HG02610 (cell line): Measurements from ENCODE around the gene ZNF18.
"Not testable (repeated sequence)": the region's sequence is repeated elsewhere in the genome, so short reads cannot be mapped to it uniquely, and the experiment has no call there.

ENCODE experiments used
- ATAC-seq: cut with Tn5 transposase; IDR thresholded peaks from one replicate; pipeline ENCODE4 v1.9.1; 2021; ENCODE audit warnings: mild to moderate bottlenecking, moderate library complexity; ENCODE audit not compliant: unreplicated experiment

The ZNF18 gene

DNA sequence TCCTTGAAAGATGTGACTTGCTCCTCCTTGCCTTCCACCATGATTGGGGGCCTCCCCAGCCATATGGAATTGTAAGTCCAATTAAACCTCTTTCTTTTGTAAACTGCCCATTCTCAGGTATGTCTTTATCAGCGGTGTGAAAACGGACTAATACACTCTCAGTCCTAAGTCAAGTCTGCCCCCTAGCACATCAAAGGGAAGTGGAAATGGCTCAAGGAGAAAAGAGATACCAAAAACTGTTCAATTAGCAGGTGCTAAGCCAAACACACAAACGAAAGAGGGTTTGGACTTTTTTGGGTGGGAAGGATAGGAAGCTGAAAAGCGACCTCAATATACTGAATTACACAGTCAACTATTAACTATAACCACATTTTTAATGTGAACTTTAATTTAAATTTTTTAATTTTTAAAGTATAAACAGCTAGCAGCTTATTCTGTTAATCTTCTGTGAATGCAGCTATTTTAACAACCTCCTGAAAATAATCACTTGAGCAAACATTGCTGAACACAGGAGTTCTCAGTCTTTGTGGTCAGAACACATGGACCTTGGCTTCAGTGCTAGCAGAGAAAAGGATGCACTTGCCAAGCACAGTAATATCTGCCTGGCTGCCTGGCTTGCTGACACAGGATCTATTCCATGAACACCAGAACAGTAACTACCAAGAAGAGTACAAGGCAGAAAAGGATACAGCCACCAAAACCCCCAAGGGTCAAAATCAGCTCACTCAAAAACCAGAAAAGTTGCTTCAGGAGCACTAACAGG lies 10.9 kb downstream of the ZNF18 start:
- no peak for ATAC-seq

DNA sequence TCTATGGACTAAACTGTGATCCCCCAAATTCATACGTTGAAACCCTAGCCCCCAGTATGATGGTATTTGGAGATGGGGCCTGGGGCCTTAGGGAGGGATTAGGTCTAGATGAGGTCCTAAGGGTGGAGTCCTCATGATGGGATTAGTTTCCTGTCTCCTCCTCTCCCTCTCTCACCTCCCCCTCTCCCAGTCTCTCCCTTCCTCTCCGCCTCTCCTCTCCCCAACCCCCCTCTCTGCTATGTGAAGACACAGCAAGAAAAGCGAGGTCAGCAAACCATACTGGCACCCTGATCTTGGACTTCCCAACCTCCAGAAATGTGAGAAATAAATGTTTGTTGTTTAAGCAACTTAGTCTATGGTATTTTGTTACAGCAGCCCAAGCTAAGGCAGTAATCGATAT lies 15.4 kb downstream of the ZNF18 start:
- no peak for ATAC-seq

DNA sequence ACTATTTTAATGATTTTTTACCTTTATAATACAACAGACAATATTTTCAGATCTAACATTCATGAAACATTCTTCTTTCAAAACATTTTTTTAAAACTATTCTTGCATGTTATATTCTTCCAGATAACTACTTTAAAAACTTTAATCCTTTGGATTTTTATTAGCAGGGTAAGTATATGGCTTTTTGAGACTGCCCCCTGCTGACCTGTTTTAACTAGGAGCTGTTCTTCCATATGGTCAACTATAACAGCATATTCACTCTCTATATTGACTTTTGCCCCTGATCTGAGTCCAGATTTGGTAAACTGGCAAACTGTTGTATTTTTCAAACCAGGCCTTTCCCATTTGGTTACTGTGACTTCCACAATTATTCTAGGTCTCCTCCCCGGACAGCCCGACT lies 16.5 kb downstream of the ZNF18 start:
- no peak for ATAC-seq

DNA sequence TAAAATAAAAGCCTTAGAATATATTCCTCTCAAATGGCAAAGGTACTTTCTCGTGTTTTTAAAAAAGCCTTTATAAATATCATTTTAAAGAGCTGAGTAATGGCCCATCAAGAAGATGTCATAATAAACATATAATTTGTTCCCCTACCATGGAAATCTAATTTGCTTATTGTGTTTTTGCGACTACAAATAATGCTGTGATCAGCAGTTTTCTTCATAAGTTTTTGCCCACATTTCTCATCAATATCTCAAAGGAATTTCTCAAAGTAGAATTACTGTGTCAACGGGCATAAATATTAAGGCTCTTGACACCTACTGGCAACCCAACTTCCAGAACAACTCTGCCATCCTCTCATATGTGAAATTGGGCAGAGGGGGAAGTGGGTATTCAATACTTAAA lies 17.5 kb downstream of the ZNF18 start:
- ATAC-seq = no peak

DNA sequence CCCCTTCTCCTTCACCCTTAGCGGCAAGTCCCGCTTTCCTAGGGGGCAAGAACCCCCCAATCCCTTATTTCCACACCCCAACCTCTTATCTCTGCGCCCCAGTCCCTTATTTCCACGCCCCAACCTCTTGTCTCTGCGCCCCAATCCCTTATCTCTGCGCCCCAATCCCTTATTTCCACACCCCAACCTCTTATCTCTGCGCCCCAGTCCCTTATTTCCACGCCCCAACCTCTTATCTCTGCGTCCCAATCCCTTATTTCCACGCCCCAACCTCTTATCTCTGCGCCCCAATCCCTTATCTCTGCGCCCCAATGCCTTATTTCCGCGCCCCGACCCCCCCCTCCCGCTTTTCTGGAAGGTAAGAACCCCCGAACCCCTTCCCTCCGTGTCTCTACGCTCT lies 24.5 kb downstream of the ZNF18 start:
- not testable (repeated sequence) for ATAC-seq

DNA sequence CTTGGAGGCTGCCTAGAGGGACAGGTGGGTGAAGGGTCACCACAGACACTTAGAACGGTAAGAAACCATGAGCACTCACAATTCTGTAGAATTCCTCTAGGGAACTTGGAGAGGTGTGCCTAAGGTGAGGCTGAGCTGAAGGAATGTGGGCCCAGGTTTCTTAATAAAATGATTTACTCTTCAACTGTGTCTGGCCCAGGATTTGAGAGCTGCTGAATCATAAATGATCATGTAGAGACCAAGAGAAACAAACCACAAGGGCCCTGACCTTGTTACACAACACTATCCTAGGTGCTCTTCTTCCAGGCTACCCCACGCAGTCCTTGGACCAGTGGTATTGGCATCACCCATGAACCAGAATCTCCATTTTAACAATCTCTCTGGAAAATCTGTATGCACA lies 27.7 kb downstream of the ZNF18 start:
- no peak for ATAC-seq

DNA sequence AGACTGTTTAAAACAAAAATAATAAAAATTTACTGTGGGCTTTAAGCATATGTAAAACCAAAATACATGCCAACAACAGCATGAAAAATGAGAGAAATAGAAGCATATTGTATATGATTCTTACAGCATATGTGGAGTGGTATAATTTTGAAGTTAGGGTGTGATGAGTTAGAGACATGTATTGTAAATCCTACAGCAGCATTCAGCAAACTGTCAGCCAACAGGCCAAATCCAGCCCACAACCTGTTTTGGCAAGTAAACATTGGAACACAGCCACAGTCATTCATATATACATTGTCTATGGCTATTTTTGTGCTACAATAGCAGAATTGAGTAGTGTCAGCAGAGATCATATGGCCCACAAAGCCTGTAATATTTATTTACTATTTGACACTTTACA lies 42.3 kb downstream of the ZNF18 start:
- ATAC-seq = no peak

DNA sequence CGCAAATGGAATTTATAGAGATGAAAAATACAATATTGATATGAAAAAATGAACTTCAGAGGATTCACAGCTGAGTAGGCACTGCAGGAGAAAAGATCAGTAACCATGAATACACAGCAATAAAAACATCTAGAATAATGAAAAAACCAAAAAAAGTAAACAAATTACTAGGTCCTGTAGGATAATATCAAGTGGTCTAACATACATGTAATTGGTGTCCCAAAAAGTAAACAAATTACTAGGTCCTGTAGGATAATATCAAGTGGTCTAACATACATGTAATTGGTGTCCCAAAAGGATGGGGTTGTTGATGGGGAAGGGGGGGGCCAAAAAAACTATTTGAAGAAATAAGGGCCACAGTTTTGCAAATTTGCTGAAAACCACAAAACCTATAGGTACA lies 43.4 kb downstream of the ZNF18 start:
- no peak for ATAC-seq

DNA sequence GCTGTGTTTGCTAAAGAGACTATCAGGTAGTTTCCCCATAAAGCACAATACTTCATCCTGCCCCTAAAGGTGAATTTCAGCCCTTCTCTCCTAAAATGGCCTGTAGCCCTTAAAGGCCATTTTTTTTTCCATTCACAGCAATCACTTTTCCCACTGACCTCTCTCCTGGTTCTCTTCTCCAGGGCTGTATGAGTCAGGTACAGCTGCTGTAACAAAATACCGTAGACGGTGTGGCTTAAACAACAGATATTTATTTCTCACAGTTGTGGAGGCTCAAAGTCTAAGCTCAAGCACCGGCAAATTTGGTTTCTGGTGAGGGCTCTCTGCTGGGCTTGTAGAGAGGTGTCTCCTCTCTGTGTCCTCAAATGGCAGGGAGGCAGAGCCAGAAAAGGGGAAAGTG lies 44.7 kb downstream of the ZNF18 start:
- no peak for ATAC-seq

DNA sequence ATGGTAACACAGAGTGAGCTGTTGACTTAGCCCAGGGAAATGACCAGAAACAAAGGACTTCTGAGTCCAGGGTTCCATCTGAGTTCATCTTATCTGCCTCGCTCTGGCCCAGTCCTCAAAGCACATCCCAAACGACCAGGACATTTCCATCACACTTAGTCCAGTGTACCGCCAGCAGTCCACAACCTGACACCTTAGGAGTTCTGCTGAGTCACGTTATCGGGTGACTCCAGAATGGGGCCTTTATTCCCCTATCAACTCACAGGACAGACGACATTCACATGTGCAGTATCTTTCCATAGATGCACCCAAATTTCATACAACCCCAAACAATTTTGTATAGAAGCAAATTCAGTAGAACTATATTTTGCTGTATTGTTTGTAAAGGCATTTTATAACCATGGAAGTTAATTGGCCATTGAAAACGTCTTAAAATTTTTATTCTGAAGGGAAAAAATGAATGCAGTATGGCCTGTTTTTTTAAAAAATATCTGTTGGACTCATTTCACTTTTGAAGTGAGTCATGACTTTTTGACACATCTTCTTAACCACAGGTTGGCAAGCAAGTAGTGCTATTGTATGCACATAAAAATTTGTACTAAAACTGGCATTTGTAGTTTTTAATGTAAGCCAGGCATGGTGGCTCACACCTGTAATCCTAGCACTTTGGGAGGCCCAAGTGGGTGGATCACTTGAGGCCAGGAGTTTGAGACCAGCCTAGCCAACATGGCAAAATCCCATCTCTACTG lies 46.3 kb downstream of the ZNF18 start:
- no peak for ATAC-seq

DNA sequence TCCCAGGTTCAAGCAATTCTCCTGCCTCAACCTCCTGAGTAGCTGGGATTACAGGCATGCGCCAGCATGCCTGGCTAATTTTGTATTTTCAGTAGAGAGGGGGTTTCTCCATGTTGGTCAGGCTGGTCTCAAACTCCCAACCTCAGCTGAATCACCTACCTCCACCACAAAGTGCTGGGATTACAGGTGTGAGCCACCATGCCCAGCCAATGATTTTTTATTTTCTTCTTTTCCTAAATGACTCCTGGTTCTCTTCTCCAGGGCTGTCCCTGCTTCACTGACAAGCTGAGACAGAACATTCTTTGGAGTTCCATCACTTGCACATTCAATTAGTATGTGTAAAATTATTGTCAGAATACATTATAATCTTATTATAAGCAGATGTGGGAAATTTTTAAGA lies 47.7 kb downstream of the ZNF18 start:
- ATAC-seq = not testable (repeated sequence)

DNA sequence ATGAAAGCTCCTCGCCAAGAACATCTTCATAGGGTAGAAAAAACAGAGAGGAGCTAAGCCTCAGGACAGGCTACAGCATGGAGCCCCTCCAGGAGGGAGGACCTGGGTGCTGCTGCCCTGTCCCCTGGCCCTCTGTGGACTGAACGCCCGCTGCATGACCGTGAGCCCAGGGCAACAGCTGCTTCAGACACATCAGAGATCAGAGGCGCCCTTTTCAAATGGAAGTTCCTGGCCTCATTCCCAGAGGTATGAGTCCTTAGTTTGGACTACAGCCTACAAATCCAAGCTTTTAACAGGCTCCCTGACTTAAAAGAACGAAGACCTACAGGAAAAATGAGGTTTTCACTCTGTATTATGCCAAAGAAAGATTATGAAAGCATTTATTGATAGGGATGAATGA lies 48.5 kb downstream of the ZNF18 start:
- no peak for ATAC-seq

DNA sequence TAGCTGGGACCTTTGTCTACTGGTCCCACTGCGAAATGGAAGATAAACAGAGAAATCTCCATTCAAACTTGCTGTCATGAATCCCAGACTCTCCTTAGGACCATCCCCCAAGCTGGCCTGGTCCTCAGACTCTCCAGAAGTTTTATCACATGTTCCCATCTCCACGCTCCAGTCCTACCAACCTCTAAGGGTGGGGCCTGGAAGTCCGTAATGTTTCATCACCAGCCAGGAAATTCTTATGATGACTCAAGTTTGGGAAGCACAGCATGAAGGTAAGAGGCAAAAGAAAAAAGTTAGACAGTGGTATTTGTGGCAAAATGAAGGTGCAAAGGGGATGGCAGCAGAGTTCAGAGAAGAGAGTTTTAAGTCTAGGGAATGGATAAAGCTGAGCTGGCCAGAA lies 52.7 kb downstream of the ZNF18 start:
- ATAC-seq = no peak

DNA sequence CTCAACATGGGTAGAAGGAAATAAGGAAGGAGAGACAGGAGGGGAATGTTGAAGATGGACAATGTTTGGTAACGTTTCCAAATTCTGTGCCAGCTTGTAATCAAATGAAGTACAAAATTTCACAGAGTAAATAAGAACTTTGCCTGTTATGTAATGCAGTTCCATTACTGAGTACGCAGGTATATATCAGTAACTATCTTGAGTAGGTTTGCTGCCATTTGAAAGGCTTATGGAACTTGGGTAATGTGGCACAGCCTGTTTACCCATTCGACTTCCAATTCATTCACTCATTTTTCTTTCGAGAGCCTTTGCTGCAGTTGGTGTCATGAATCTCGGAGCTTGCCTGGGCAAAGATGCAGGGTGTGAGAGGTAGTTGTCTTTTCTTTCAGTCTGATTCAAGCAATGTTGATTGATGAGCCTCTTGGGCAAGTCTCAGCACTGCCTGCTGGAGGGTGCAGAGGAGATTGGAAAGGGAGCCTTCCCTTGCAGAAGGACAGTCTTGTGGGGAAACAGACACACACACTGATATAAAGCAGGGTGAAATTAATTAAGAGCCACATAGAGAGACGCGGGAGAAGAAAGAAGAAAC lies 53.4 kb downstream of the ZNF18 start:
- ATAC-seq = no peak

DNA sequence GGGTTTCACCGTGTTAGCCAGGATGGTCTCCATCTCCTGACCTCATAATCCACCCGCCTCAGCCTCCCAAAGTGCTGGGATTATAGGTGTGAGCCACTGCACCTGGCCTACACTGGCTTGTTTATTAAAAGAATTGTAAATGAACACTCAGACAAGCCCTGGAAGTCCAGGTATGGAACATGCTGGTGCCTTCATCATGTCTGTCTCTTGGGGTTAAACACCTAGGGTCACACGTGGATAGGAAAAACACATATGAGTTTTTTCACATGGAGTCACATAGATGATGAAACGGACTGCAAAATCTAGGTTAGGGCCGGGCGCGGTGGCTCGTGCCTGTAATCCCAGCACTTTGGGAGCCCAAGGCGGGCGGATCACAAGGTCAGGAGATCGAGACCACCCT lies 54.2 kb downstream of the ZNF18 start:
- not testable (repeated sequence) for ATAC-seq

DNA sequence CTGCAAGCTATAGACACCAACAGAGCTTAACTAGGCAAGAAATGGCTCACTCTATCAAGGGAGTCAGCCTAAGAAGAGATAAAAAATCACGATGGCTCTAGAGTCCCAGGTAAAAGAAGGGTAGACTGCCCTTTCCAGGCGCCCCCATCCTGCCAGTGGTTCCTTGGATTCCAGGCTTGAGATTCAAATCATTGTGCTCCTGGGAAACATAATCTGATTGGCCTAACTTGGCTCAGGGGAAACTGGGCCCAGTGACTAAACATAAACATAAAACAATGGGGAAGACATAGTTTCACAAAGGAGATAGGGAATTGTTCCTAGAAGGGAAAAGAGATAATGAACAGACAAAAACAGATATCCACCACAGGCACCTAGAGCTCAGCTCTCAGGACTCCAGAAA lies 56.4 kb downstream of the ZNF18 start:
- no peak for ATAC-seq

DNA sequence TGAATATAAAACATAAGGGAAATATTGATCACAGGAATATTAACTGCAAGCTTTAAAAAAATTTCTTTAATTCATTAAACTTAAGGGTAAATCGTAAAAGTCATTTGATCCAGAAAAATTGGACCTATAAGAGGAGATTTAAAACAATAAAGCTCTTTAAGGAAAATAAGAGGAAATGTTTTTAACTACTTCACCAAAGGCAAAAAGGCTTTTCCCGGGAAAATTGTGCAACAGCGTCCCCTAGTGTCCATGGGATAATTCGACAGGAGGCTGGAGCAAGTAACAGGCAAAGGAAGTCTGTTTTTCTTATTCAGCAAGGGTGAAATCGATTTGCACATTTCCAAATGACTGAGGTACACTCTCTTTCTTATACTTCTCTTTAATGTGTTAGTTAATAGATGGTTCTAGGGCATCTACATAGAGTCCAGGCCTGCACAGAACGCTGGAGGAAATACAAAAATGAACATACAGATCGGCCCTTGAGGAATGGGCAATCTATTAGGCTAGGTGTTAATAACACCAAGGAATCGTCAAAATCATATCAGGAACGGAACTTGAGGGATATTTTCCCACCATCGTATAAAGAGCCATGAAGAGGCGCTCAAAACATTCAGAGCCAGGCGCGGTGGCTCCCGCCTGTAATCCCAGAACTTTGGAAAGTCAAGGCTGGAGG lies 61.4 kb downstream of the ZNF18 start:
- ATAC-seq = no peak

DNA sequence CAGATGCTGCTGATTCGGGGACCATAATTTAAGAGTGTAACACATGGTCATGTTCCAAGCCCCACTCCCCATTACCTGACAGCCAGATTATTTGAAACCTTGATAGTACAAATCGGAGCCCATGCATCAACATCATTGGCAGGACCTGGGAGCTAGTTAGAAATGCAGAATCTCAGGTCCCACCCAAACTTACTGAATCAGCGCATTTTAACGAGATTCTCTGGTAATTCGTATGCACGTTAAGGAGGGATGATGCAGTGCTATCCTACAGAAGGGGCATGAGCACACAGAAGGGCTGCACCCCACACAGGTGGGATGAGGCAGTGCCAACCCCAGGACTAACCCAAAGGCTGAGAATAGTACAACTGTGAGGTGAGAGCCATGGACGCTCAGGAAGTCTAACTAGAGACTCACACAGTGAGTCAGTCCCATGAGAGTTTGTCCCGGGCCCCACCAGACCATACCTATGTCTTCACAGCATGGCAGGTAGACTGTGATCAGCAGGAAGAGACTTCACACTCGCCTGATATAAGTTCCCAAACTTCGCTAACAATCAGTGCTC lies 64.9 kb downstream of the ZNF18 start:
- no peak for ATAC-seq

DNA sequence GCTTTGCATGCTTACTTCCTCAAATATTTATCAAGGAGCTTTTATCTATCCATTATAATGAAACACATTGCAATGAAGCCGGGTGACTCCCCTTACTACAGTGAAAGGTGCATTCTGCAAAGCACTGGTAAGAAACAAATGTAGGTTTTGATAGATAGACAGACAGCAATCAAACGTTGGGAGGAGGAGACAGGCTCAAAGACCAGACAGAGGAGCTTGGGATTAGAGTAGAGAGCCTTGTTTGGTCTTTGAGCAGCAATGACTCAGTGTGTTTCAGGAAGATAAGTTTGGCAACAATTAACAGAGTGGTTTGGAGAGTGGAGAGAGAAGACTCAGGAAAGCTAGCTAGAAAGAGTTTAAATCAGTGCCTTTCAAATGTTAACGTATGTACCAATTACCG lies 68.8 kb downstream of the ZNF18 start:
- ATAC-seq = no peak
